Activated CD4-positive, alpha-beta T cell treated with anti-CD3 and anti-CD28 coated beads, Interleukin-2, amount 50 U/mL, for 1 hour (primary cell): ENCODE results near the gene MINDY4.
A peak's percentile ranks its signal among the peaks of the same experiment; 100 is the strongest.

ENCODE experiments used
- DNase-seq: peaks from one replicate; pipeline ENCODE4 v3.0.0-alpha.2; 2020

MINDY4 gene

GRCh38 chr7:30776971-30777370 lies 5.8 kb downstream of the MINDY4 start:
- no peak for DNase-seq

DNA sequence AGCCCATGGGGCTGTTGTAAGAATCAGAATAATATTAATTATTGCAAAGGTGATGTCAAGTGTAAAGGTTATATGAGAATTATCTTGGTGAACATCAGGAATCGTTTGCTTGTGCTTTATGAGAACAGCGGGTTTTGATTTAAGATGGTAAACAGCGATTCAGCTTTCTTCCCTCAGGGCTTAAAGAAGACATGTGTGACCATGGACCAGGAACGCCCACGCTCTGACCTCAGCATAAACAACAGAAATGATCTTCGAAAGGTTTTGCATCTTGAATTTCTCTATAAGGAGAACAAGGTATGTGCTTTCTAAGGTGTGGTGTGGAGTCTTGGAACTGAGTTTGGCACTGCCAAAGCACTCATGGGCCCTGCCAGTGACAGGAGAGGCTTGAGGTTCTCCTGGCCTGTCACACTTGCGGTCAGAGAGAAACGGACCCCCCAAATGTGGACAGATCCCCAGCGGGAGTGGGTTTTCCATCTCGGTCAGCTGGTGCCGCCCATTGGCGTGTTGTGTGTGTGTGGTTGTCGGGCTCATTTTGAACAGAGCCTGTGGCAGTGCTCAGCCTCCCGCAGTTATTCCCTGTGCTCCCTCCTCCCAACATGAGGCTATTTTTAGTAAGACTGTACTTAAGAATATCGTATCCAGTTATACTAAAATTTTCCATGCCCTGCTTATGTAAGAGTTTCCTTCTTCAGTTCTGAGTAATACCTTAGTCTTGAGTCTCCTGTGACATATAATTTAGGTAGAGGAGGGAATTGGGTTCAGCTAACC lies 7.2 kb downstream of the MINDY4 start:
- no peak for DNase-seq

GRCh38 chr7:30779574-30779973 lies 8.4 kb downstream of the MINDY4 start:
- no peak for DNase-seq

- DNase-seq = no peak
These were observed 9.7 kb downstream of the MINDY4 start for GRCh38 chr7:30780941-30781340.

DNA sequence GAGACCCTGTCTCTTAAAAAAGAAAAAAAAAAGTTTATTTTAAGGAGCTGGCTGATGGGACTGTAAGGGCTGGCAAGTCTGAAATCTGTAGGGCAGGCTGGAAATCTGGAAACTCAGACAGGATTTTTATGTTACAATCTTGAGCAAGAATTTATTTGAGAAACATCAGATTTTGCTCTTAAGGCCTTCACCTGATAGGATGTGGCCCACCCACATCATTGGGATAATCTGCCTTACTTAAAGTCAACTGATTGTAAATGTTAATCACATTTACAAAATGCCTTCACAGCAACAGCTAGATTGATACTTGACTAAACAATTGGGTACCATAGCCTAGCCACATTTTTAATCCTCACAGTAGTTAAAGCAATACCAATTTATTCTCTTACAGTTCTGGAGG lies 11.5 kb downstream of the MINDY4 start:
- DNase-seq = no peak

DNA sequence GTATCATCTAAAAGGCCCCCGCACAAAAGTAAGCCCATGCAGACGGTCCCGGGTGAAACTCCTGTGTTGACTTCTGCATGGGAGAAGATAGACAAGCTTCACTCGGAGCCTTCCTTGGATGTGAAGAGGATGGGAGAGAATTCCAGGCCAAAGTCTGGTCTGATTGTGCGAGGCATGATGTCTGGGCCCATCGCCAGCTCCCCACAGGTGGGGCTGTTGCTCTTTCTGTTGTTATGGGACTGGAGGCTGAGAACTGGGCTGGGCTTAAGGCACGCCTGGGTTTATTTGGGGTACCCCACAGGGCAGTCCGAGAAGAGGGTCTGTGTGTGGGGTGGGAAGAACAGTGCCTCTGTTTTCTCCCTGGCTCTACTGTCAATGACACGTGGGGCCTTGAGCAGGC lies 14.6 kb downstream of the MINDY4 start:
- DNase-seq = no peak

DNA sequence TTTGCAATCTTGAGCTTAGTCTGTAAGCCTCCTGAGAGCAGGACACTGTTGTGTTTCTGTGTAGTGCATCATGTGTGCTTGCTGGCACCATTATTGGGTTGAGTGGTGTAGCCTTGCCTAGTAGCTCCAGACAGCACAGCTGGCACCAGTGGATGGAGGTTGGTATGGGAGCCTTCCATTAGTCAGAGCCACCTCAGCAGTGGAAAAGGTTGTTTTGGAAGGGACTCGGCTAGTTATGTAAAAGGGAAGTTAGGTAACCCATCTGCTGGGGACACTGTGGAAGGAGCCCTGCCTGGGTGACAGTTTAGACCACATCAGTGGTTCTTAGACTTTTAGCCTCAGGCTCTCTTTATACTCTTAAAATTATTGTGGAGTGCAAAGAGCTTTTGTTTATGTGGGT lies 16.3 kb downstream of the MINDY4 start:
- DNase-seq = no peak

- no peak for DNase-seq
These were observed 17.6 kb downstream of the MINDY4 start for GRCh38 chr7:30788640-30789333.

DNA sequence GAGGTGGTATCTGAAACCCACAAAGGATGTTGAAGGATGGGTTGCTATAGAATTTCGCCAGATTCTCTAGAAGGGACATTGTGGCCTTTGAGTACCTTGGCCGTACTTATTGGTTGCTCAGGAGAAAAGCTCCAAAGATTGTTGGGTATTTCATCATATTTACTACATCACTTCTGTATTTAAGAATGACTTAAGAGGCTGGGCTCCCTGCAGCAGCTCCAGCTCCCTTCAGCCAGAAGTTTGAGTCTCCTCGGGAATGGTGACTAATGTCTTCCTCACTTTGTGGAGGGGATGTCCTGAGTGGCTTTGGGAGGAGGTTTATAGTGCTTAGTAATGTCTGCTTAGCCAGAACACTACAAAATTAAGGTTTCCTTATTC lies 18.1 kb downstream of the MINDY4 start:
- DNase-seq = no peak

- no peak for DNase-seq
These were observed 19.1 kb downstream of the MINDY4 start for GRCh38 chr7:30790356-30790755.

- DNase-seq = no peak
These were observed 19.9 kb downstream of the MINDY4 start for GRCh38 chr7:30791114-30791513.

- no peak for DNase-seq
These were observed 24.1 kb downstream of the MINDY4 start for GRCh38 chr7:30795161-30795948.

GRCh38 chr7:30796105-30796869 lies 25.1 kb downstream of the MINDY4 start:
- no peak for DNase-seq

DNA sequence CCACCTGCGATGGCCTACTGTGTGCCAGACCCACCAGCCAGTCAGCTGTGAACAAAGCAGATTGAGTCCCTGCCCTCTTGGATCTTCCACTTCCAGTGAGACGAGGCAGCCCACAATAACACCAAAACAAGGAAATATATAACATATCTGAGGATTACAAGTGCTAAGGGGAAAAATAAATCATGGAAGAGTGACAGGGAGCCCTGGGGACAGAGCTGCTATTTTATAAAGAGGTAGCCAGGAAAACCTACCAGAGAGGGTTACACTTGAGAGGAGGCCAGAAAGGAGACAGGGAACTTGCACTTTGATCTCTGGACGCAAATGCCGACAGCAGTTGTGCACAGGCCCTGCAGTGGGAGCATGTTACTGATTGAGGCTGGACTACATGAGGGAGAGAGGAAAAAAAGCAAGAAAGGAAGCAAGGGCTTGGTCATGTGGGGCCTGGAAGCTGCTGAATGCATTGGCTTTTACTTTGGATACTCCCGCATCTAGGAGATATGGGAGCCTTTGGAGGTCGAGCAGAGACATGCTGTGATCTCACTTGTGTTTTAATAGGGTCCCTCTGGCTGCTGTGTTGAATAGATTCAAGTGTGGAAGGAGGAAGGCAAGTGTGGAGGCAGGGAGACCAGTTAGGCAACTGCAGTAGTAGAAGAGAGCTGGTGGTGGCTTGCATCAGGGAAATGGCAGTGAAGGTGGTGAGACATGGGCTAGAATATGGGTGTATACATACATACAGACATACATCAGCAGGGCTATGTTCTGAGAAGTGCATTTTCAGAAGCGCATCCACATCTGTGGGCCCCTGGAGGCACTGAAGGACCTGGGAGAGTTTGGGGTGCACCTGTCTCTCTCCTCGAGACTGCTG lies 26.2 kb downstream of the MINDY4 start:
- no peak for DNase-seq

- no peak for DNase-seq
These were observed 28.2 kb downstream of the MINDY4 start for GRCh38 chr7:30799206-30799975.

DNA sequence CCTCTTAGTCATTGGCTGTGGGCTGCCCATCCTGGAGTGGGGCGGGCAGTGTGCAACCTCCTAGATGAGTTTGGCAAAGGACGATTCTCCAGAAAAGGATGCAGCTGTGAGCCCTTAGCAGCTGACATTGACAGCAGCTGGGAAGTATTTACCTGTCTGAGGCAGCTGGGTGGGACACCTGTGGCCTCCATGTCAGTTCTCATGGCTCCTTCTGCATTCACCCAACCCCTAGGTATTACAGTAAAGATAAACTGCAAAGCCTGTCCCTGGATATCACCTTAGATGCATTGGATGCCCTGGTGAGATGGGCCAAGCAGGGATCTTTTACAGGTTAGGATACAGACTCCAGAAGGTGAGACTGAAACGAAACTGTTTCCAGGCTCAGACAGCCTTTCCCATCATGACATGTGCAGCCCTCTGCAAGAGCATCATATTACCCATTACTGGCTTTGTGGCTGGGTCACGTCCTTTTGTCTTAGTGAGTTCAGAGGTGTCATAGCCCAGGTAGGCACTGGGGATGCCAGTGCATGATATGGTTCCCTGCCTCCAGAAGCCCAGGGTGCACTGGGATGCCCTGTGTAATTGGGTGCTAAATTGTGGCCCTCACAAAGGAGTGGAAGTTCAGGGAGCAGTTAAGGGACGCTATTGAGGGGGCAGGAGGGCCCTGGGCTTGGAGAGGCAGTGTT lies 28.9 kb downstream of the MINDY4 start:
- DNase-seq = no peak

DNA sequence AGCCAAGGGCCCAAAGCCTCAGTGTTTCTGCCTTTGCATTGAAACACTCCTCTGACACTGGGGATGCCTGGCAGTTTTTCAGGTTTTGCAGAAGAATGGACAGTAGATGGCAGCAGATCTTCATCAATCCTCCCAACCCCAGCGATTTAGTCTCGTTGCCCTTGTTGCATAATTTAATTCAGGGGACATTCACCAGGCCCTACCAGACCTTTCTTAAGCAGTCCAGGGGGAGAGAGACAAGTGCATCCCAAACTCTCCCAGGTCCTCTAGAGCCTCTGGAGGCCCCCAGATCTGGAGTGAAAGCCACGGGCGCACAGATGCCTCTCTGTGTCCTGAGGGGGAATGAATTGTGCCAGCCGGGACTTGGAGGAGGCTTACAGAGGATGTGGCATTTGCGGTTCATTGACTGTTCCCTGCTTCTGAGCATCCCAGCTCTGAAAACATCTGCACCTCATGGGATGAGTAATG lies 29.6 kb downstream of the MINDY4 start:
- DNase-seq = peak; percentile 8

GRCh38 chr7:30802812-30803211 lies 31.6 kb downstream of the MINDY4 start:
- no peak for DNase-seq

DNA sequence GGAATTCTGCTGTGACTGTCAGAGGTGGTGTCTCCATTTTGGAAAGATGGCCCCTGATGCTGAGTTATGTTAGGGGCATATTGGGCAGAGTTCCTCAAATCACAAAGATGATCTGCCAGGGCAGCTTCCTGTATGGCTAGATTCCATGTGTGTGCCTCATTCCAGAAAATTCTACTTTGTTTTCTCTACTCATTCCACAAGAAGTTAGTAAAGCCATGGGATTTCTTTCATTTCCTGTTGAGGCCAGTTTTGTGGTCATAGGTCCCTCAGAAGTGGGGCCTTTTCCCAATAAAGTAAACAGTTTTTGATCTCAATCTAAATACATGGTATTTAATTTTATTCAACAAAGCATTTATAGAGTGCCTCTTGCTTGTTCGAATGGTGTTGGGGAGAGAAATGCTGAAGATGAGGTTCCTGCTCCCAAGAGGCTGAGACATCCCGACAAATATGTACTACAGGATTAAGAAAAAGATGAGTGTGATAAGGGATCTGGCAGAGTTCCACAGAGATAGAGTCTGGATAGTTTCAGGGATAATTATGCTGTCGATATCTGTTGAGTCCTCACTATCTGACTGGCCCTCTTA lies 33.0 kb downstream of the MINDY4 start:
- DNase-seq = no peak

- DNase-seq = no peak
These were observed 34.0 kb downstream of the MINDY4 start for GRCh38 chr7:30805081-30805691.
